ENCODE data around the gene THAP6.

THAP6 gene

GRCh38 chr4:75567725-75568124 lies 53.5 kb downstream of the THAP6 start:
- DNase-seq (ENCODE audit: low read depth in 3 of 3, low spot score in 1 of 3): no peak
